CD4-positive, alpha-beta T cell treated with Interleukin-17A for 1 hour (primary cell): Measurements from ENCODE around the gene UNC79.

Experiments used
- DNase-seq: peaks from one replicate; pipeline ENCODE4 v3.0.0-alpha.2; 2020

The UNC79 gene

DNA sequence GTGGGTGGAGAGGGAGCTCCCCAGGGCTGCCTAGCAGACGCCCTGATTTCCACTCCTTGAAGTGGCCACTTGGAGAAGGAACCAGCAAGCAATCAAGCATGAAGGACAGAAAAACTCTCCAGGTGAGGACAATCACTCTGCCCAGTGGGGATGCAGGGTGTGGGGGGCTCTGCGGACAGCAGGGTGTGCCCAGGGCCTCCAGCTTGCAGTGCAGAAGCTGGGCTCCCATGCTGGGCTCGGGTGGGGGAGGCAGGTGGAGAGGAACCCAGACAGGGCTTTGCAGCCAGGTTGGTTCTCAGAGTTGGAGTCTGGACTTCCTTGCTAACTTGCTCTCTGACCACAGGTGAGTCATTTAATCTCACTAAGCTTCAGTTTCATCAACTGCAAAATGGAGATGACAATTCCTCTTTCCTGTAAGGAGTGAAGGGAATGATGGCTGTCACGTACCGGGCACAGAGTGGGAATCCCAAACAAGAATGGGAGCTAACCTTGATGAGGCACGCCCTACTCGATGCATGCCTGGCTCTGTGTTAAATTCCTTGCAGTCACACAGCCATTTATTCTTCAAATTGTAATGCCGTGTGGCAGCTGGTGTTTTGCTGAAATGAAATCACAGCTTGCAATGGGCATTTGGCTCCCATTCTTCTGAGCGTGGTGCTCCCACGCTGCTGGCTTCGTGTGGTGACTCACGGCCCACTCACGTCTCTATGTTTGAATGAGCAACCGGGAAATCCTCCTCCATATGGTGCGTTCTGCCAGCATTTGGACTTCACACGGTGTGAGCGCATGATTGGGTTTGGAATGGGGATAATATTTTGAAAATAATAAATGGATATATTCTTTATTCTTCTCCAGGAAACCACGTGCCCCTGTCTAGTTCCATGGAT, 282.3 kb downstream of the UNC79 start:
- DNase-seq: no peak

DNA sequence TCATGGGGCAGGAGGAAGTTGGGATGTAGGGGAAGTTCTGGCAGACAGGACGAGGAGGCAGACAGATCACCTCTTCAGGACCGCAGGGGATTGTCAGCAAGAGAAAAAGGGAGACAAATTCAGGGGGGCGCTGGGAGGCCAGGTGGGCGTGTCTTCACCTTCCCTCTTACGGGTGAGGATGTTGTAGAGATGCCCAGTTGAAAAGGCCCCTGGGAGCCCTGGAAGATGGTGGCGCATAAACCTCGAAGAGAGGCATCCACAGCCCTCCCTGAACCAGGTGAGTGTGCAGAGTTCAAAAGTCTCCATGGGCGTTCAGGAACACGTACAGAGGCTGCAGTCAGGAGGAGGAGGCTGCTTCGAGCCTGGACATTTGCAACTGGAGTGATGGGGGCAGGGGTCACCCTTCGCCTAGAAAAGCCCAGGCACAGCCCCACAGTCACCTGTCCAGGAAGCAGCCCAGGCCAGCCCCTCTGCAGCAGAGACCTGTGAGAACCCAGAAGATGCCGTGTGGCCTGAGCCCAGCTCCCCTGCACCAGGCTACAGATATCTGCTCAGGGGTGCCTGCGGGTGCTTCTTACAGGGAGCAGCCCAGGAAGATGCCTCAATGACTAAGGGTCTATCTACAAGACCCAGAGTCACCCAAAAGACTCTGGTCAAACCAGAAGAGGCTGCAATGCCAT, 283.1 kb downstream of the UNC79 start:
- no peak for DNase-seq

DNA sequence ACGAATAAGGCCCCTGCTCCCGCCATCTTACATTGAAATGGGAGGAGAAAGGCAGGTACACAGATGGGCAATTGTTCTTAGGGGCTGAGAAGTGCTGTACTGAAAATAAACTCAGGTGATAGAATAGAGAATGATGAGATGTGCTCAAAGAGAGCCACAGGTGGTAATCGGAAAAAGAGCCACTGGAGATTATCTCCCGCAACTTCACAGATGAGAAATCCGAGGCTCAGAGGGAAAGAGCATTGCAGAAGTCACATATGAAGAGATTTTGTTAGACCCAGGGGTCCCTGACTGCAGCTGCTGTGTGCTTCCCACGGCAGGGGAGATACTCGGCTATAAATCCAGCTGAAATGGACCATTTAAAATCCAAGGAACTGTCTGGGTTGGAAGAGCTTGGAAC, 283.9 kb downstream of the UNC79 start:
- DNase-seq: no peak

DNA sequence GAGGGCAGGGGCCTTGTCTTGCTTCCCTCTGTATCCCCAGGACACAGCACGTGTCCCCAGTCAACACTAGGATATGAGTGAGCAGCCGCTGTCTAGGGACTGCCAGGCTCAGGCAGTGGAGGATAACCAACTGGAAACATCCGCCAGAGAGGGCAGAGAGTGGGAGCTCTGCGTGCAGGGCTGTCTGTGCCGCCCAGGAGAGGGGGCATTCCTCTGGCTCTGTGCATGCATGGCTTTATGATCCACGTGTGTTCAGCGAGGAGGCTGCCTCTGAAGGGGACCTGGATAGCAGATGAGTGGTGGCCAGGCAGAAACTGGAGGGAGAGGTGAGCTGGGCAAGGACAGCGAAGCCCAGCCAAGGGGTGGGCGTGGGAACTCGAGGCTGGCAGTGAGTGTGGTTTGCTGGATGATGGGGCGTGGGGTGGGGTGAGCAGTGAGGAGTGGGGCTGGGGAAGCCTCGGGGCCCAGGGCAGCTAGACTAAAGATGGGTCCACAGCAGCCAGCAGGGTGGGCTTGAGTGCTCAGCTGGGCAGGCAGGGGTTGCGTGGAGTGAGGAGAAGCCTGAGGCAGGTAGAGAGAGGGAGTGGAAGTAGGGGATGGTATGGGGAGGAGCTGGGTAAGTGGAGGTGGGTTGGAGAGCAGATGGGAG, 284.7 kb downstream of the UNC79 start:
- no peak for DNase-seq

DNA sequence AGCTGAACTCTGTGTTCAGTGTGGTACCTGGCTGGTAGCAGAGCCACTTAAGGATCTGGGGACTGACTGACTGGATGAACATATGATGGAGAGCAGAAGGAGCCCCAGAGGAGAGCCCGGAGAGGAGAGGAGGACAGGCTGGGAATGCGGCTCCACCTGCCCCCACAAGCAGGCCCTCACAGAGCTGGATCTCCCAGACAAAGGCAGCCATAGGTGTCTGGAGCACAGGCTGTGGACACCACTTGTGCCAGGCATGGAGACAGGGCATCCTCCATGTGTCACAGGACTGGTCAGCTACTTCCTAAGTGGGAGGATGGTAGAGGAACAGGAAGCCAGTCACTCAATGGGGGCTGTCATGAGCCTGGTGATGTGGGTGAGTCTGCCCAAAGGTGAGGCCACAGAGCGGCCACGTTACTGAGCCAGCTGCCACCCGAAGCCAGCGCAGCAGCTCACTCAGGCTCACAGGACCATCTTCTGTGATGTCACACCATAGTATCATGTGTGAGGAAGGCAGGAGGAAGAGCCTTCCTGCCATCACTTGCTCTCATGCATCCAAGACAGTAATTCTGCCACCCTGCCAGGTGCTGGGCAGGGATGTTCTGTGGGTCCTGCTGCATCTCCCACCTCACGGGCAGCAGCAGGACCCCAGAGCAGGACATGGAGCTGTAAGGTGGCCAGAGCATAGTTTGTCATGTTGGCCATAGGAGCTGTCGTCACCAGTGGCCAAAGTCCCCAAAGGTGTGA, 285.4 kb downstream of the UNC79 start:
- DNase-seq: no peak

DNA sequence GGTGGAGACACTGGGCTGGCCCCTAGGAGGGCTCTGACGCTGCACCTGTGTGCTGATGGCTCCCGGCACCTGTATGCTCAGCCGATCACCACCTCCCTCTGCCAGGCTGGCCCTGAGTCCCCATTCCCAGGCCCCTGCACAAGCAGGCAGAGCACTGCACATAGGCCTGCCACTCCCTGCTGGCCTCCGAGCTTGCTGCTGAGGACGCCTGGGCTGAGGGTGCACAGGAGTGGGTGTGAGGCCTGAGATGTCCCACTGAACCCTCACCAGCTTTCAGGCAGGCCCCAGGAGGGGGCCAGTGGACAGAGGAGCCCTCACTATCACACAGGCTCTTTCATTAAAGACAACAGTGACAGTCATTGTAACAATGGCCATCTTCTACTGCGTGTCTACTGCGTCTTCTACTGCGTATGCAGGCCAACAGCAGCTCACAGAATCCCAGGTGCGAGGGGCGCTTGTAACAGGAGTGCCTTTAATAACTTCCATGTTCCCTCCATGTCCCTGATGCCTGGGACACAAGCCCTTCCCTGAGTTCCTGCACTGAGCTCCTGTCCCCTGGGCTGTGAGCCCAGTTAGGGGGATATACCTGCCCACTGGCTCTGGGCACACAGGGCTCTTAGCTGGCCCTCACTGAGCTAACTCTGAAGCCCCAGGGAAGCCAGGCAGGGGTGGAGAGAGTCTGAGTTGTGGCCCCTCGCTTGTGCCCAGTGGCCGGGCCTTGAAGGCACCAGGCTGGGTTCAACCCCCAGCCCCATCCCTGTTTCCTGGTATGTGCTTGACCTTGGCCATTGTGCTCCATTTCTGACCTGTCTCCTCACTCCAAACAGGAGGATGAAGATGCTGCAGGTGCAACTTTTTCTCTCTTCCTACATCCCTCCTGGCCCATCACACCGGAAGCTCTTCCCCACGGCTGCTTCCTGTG, 286.3 kb downstream of the UNC79 start:
- no peak for DNase-seq

DNA sequence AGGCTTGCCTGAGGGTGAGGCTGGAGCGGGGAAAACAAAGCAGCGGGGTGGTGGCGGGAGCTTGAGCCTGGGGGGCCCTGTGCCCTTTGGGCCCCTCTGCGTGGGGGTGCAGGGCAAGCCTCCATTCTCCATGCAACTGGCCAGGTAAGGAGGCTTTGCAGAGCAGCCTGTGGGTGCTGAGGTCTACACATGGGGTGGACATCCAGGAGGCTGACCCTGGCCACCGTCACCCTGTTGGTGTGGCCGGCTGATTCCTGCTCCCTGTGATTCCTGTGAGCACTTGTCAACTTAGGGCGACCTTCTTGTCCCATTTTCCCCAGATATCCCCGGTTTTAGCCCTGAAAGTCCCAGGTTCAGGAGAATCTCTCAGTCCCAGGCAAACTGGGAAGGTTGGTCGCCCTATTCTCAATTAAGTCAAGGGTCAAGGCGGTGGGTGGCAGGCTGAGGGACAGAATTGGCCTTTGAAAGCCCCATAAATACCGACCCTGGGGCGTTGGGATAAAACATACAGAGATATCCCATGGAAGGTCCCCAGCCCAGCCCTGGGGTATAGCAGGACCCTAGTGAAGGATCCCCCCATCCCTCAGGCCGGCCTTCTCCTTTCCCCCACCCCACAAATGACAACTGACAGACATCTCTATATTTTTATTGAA, 287.1 kb downstream of the UNC79 start:
- no peak for DNase-seq

DNA sequence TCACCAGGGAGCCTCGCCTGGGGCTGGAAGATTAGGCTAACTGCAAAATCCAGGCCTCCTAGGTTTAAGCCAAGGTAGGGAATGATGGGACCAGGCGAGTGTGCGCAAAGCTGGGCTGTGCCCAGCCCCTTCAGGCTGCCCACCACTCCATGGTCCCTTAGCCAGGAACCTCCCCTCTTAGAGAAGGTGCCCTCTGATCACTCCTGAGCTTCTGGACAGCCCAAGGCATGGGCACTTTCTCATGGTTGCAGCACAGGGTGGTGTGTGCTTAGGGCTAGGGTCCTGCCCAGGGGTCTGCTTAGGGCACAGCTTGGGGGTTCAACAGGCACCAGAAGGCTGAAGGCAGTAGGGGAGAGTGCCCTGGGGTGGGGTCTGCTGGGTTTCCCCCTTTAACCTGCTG, 288.5 kb downstream of the UNC79 start:
- no peak for DNase-seq

DNA sequence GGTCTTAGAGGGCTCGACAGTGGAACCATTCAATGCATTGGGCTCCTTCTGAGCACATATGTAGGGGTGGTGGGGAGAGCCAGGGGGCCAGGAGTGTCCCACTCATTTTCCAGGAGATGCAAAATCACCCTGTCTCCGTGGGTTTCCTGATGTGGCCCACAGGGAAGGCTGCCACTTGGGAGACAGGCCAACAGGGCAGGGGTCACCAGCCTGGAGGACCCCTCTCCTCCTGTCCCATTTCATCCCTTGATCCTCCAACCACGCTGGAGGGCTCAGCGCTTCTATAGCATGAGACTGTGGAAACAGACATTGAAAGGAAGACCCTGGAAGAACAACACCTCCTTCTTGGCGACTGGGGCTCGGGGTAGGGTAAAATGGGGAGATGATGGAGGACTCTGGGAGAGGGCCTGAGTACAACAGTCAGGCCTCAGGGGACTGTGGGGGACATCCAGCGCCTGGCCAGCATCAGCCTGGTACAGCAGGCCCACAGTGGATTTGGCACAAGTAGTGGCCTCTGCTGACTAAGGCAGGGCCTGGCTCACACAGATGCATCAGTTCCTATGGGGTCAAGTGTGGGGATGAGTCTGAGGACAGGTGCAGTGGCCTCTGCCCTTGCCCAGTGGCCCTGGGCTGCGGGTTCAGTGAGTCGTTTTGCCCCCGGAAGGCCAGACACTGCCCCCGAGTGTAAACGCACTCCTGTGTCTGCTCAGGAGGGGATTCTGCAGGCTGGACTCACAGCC, 289.5 kb downstream of the UNC79 start:
- DNase-seq: no peak

DNA sequence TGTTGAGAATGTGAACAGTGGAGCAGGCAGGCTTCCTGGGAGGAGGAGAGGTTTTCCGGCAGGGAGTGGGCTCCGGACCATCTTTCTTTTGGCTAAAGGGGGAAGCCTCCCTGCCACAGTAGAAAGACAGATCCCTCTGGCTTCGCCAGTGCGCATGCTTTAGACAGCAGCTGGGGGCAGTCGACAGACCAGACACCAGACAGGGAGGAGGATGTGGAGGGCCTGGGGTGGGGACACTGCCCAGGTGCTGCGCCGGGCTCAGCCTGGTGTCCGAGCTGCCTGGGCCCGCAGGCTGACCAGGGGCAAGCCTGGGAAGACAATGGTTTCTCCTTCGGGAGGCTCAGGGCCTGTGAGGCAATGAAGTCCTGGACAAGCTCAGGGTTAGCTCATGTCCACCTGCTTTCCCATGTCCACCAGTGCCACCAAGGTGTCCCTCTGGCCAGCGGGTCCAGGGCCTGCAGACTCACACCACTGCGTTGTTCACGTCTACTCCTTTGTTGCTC, 290.3 kb downstream of the UNC79 start:
- DNase-seq: no peak

DNA sequence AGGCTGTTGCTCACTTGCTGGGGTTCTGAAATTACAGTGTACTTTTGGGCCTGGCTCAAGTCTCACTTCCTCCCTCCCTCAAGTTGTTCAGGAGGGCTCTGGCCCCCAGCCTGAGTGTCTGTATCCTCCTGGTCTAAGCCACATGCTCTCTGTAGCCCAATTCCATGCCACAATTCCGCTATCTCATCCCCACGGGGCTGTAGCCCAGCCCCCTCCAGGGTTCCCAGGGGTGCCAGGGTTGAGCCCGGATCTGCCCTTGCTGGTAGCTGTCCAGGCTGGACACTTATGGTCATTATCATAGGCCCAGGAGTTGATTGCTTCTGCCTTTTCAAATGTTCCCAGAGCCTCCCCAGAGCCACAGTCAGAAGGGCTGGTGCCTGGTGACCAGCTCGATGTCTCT, 292.3 kb downstream of the UNC79 start:
- no peak for DNase-seq

DNA sequence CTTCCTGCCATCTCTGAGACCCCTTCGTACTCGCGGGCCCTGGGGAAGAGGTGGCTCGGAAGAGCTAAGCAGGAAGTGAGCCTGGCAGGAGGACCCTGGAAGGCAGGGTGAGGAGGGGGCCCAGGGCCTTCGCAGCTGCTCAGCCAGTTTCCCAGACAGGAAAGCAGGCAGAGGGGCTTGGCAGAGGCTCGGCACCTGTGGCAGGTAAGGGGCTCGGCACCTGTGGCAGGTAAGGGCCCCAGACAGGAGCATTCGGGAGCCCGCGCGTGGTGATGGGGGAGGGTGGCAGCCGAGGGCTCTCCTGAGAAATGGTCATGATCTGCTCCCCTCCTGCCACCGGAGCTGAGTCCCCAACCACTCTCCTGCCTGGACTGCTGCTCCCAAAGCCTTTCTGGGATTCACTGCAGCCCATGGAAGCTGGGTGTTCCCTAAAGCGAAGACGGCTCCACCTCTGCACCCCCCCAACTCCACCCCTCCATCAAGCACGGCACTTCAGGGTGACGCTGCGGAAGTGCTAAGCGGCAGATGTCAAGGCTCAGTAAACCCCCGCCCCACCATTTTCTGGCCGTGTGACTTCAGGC, 294.4 kb downstream of the UNC79 start:
- DNase-seq: no peak

DNA sequence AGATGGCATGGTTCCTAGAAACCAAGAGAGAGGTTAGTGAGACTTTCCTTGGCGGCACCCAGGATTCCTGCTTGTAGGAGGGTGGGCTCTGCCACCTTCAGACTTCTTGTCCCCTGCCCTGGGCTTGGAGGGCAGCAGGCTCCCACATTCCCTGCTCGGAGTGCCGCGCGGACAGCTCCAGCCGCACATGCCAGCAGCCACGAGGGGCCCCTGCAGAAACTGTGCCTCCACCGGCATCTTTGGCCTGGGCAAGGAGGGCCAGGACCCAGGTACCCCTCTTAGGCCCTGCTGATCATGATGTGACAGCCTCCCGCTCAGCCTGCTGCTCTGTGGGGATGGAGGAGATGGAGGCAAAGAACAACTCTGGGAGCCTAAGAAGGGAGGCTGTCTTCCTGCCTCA, 295.3 kb downstream of the UNC79 start:
- DNase-seq: no peak

DNA sequence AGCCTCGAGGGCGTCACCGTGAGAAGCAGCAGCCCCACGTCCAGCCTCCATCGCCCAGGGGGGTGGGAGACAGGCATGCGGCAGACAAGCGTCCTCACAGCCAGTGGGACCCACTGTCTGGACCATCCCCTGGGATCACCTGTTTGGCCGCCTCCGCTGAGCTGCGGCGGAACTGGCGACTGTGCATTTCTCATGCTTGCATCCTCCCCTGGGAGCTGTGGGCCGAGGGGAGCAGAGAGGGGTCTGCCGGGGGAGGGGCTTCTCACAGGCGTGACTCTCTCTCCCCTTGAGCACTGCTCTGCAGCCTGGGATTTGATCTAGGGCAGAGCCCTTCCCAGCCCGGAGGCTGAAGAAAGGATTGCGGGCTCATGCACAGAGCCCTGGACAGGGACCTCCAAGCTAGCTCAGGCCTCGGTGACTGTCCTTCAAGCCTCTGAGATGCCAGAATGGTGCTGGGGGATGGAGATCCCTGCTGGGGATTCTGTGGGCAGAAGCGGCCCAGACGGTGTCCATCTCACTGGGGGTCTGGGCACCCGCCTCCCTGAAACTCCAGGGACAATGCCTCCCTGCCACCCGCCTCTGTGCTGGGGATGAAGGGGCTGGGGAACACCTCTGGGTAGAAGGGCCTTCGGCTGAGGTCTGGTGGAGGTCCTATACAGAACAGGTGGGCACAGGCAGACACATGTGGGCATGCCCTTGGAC, 296.5 kb downstream of the UNC79 start:
- no peak for DNase-seq

DNA sequence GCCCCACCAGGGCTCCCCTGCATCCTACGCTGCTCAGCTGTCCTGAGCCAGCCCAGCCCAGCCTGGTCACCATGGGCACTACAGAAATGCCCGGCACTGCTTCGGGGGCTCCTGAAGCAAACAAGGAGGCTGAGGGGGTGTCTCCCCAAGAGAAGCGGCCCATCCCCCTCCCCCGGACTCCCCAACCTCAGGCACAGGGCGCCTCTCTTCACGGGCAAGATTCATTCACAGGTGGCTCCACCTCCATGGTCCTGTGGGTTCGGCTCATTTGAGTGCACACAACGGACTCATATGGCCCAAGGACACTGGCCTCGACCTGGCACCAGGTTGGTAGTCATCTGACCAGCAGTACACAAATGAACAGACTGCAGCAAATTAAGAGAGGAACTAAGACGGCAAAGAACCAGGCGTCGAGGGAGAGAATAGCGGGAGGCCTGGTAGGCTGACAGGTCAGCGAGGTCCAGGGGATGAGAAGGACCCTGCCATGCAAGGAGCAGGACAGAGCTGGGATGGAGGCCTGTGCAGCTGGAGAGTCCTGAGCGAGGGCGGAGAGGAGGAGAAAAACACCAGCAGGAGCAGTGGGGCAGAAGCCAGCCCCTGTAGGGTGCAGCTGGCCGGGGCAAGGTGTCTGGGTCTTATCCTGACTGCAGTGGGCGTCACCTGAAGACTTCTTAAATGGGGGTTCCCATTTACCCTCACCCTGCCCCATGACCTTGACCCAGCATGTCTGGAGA, 297.3 kb downstream of the UNC79 start:
- no peak for DNase-seq

DNA sequence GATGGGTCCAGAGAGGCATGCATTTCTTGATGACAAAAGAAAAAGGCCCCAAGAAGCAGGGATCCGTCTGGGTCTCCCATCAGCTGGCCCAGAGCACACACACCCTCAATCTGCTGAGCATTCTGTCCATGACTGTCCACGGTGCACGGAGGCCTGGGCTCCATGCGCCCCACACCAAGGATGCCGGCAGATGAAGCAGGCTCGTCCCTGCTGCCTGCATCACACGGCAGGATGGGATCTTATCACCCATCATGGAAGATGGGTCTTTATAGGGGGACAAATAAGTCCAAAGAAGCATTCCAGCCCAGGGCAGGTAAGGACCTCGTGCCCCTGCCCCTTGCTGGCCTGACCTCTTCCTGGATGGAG, 297.9 kb downstream of the UNC79 start:
- no peak for DNase-seq

DNA sequence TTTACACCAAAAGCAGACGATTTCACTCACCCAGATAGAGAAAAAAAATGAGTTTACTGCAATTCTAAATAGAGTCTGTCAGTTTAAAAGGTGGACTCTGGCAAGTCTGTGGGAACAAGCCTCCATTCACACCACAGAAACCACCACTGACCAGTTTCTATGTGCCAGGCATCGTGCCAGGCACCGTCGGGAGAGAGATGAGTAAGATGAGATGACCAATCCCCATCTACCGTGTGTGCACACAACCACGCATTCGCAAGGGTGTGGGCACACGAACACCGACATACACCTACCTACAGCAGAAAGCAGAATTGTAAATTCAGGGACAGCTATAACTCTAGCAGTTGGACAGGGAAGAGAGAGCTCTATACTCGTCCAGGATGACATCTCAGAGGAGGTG, 299.3 kb downstream of the UNC79 start:
- DNase-seq: no peak

DNA sequence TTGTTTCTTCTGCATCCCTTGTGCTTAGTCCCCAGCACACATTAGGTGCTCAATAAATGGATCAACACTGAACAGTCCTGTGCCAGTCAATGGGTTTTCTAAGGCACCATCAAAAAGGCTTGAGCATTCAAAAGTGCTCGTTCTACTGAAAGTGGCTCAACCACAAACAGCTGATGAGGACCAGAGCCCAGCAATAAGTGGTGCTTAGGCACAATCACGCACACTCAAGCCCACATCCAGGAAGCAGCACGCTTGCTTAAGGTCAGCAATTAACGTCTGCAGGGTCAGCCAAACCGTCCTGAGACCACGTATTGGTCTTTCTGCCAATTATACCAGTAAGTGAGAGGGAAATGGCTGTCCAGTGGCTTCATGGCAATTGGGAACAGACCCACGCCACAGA, 301.0 kb downstream of the UNC79 start:
- DNase-seq: no peak

DNA sequence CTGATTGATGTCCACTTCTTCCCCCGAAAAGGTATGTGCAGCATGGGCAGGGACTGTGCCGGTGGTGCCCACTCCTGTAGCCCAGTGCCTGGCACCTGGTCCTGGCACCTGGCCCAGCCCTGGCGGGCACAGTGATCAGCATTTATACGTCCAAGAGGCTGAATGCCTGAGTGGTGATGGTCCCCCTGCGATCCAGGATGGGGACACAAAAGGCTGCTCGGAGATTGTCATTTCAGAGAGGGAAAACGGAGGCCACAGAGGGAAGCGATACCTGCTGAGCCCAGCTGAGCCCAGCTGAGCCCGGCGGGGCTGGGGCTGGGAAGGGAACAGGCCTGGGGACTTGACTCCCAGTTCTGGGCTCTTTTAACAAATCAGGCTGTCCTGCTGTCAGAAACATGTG, 301.8 kb downstream of the UNC79 start:
- no peak for DNase-seq
